H9 (cell line): ENCODE measurements around the gene LAGE3. TPM values are rescaled to one million over a fixed set of nuclear protein-coding genes. Genes with fewer than 3 reads are reported as not detected.

Experiments used
- DNase-seq: peaks from one replicate; pipeline ENCODE4 v3.0.0-alpha.2; 2017
- H2AFZ ChIP-seq: one replicate; pipeline ENCODE4 v1.6.1; 2013; ENCODE audit warnings: mild to moderate bottlenecking, low read length, control low read depth, moderate library complexity
- H2AK5ac ChIP-seq: 2 replicates; pipeline ENCODE4 v1.6.1; 2013; ENCODE audit warnings: low read length, control low read depth, mixed read lengths; ENCODE audit not compliant: insufficient read length
- H2BK120ac ChIP-seq: one replicate; pipeline ENCODE4 v1.6.1; 2013; ENCODE audit warnings: low read depth, mild to moderate bottlenecking, low read length, control low read depth, inconsistent platforms; ENCODE audit not compliant: poor library complexity, severe bottlenecking
- H2BK12ac ChIP-seq: 2 replicates; pipeline ENCODE4 v1.6.1; 2013; ENCODE audit warnings: low read length, control low read depth, mixed read lengths, low read depth; ENCODE audit not compliant: insufficient read length
- H2BK15ac ChIP-seq: 2 replicates; pipeline ENCODE4 v1.6.1; 2013; ENCODE audit warnings: low read depth, low read length, control low read depth
- H2BK20ac ChIP-seq: one replicate; pipeline ENCODE4 v1.6.1; 2013; ENCODE audit warnings: low read depth, mild to moderate bottlenecking, low read length, control low read depth, inconsistent platforms; ENCODE audit not compliant: poor library complexity, severe bottlenecking
- H2BK5ac ChIP-seq: 2 replicates; pipeline ENCODE4 v1.6.1; 2013; ENCODE audit warnings: low read length, control low read depth, mixed read lengths; ENCODE audit not compliant: insufficient read length
- H3K14ac ChIP-seq: 2 replicates; pipeline ENCODE4 v1.6.1; 2013; ENCODE audit warnings: low read length, control low read depth; ENCODE audit not compliant: insufficient read depth
- H3K18ac ChIP-seq: 2 replicates; pipeline ENCODE4 v1.6.1; 2013; ENCODE audit warnings: low read depth, mild to moderate bottlenecking, mixed read lengths, low read length, control low read depth; ENCODE audit not compliant: insufficient read length
- H3K23ac ChIP-seq: 2 replicates; pipeline ENCODE4 v1.6.1; 2013; ENCODE audit warnings: low read length, control low read depth, mixed read lengths, low read depth; ENCODE audit not compliant: insufficient read length
- H3K23me2 ChIP-seq: 2 replicates; pipeline ENCODE4 v1.6.1; 2013; ENCODE audit warnings: low read depth, mild to moderate bottlenecking, mixed read lengths, low read length, control low read depth; ENCODE audit not compliant: insufficient read length, poor library complexity, severe bottlenecking
- H3K27ac ChIP-seq: 2 replicates; pipeline ENCODE4 v1.5.1; 2013; ENCODE audit warnings: low read length, control low read depth, mixed read lengths, low read depth; ENCODE audit not compliant: insufficient read length
- H3K27me3 ChIP-seq: 2 replicates; pipeline ENCODE4 v1.6.1; 2013; ENCODE audit warnings: low read length, control low read depth, inconsistent platforms; ENCODE audit not compliant: insufficient read depth
- H3K4ac ChIP-seq: 2 replicates; pipeline ENCODE4 v1.6.1; 2013; ENCODE audit warnings: low read depth, mild to moderate bottlenecking, control low read depth, inconsistent platforms, low read length, moderate library complexity
- H3K4me1 ChIP-seq: 2 replicates; pipeline ENCODE4 v1.6.1; 2013; ENCODE audit warnings: low read length, control low read depth, inconsistent platforms; ENCODE audit not compliant: insufficient read depth
- H3K4me2 ChIP-seq: 2 replicates; pipeline ENCODE4 v1.6.1; 2013; ENCODE audit warnings: low read length, control low read depth, mixed read lengths; ENCODE audit not compliant: insufficient read length, insufficient read depth
- H3K56ac ChIP-seq: 2 replicates; pipeline ENCODE4 v1.6.1; 2013; ENCODE audit warnings: low read depth, mild to moderate bottlenecking, mixed read lengths, low read length, control low read depth; ENCODE audit not compliant: insufficient read length
- H3K79me1 ChIP-seq: 2 replicates; pipeline ENCODE4 v1.6.1; 2013; ENCODE audit warnings: low read depth, mild to moderate bottlenecking, moderate library complexity, low read length, control low read depth, inconsistent platforms; ENCODE audit not compliant: insufficient read depth, poor library complexity, severe bottlenecking
- H3K79me2 ChIP-seq: 2 replicates; pipeline ENCODE4 v1.6.1; 2013; ENCODE audit warnings: low read length, control low read depth, inconsistent platforms; ENCODE audit not compliant: insufficient read depth
- H3K9ac ChIP-seq: 2 replicates; pipeline ENCODE4 v1.6.1; 2013; ENCODE audit warnings: low read length, control low read depth, mixed read lengths; ENCODE audit not compliant: insufficient read length; ENCODE audit errors: extremely low read depth
- H3K9me3 ChIP-seq: one replicate; pipeline ENCODE4 v1.6.1; 2013; ENCODE audit warnings: low read depth, low read length, inconsistent platforms; ENCODE audit not compliant: control insufficient read depth
- H3T11ph ChIP-seq: one replicate; pipeline ENCODE4 v1.6.1; 2013; ENCODE audit warnings: mild to moderate bottlenecking, low read length, control low read depth, inconsistent platforms
- H4K20me1 ChIP-seq: one replicate; pipeline ENCODE4 v1.6.1; 2013; ENCODE audit not compliant: control insufficient read depth, insufficient read length, insufficient read depth
- H4K5ac ChIP-seq: 2 replicates; pipeline ENCODE4 v1.6.1; 2013; ENCODE audit warnings: low read depth, mild to moderate bottlenecking, mixed read lengths, low read length, control low read depth; ENCODE audit not compliant: insufficient read length
- H4K8ac ChIP-seq: replicated peaks from 2 replicates; pipeline ENCODE4 v1.6.1; 2013; ENCODE audit warnings: low read length, control low read depth, mixed read lengths, low read depth; ENCODE audit not compliant: insufficient read length
- H4K91ac ChIP-seq: 2 replicates; pipeline ENCODE4 v1.6.1; 2013; ENCODE audit warnings: low read depth, mild to moderate bottlenecking, moderate library complexity, mixed read lengths, low read length, control low read depth; ENCODE audit not compliant: insufficient read length
- H3K27ac Mint-ChIP-seq, 3 experiments: 2 replicates in 2 of 3; 3 replicates in 1 of 3; pipeline ENCODE4 v1.8.0; 2020 to 2021; ENCODE audit warnings: mixed read lengths in 3 of 3, mild to moderate bottlenecking in 1 of 3, moderate library complexity in 1 of 3
- H3K27me3 Mint-ChIP-seq: 2 replicates; pipeline ENCODE4 v1.8.0; 2021; ENCODE audit warnings: low read depth, mild to moderate bottlenecking, moderate library complexity, mixed read lengths
- H3K36me3 Mint-ChIP-seq, 3 experiments: 2 replicates in 2 of 3; 3 replicates in 1 of 3; pipeline ENCODE4 v1.8.0; 2020 to 2021; ENCODE audit warnings: low read depth in 3 of 3, mixed read lengths in 3 of 3; ENCODE audit not compliant: insufficient read depth in 1 of 3
- H3K4me1 Mint-ChIP-seq, 2 experiments: 2 replicates each; pipeline ENCODE4 v1.8.0; 2020; ENCODE audit warnings: mixed read lengths in 2 of 2
- H3K4me3 Mint-ChIP-seq, 2 experiments: 2 replicates in 1 of 2; 3 replicates in 1 of 2; pipeline ENCODE4 v1.8.0; 2020 to 2021; ENCODE audit warnings: mild to moderate bottlenecking in 2 of 2, mixed read lengths in 2 of 2, moderate library complexity in 1 of 2
- H3K9me3 Mint-ChIP-seq, 2 experiments: 2 replicates in 1 of 2; 3 replicates in 1 of 2; pipeline ENCODE4 v1.8.0; 2020; ENCODE audit warnings: mild to moderate bottlenecking in 2 of 2, mixed read lengths in 2 of 2, moderate library complexity in 1 of 2
- CTCF ChIP-seq: fragments of 200-600 bp; sonication (generic); conservative IDR thresholded peaks from 3 replicates; pipeline ENCODE4 v1.8.0; 2021; ENCODE audit warnings: antibody characterized with exemption, mild to moderate bottlenecking
- WGBS: extraction: QIAGEN DNeasy Blood & Tissue Kit; methylation state at CpG from one replicate; pipeline ENCODE4 v1.1.7; 2013; ENCODE audit warnings: missing lambda C conversion rate, low lambda C conversion rate, mixed read lengths; ENCODE audit not compliant: insufficient read length; ENCODE audit errors: extremely low coverage; 5-methylcytosine and 5-hydroxymethylcytosine counted together
- total RNA-seq: library from RNA; stranded (reverse); gene quantifications from 2 replicates; pipeline ENCODE4 v1.2.1, GENCODE V29; 2021

LAGE3 gene
- total RNA-seq, 1 experiment from 2014 or later: 32.5 TPM

- H3K14ac ChIP-seq: no peak overlapping the region
- no peak overlapping the region for H3K56ac ChIP-seq
- no peak overlapping the region for H4K91ac ChIP-seq
- H3T11ph ChIP-seq: no peak overlapping the region
- TF ChIP-seq CTCF: no peak
- no peak for DNase-seq
- no peak overlapping the region for H2BK120ac ChIP-seq
- no peak overlapping the region for H2BK12ac ChIP-seq
- no CpG with 5 or more reads among the region's 11 CpGs for WGBS
- peaks cover 2% of the 10 kb centered on the region; the same call in 1 of the 2 replicates for H3K79me2 ChIP-seq
- Mint-ChIP-seq H3K36me3 (peaks cover 21 to 60% (median 57%) of the 10 kb centered on the region in 3 experiments; a peak in 6 of 7 replicates), H3K4me3 (no peak overlapping the region), H3K9me3 (peaks cover 56 to 75% of the 10 kb centered on the region in 2 experiments), H3K27ac (no peak overlapping the region), H3K4me1 (peaks cover 8 to 10% of the 10 kb centered on the region in 2 experiments), H3K27me3 (no peaks in the 10 kb centered on the region; the same call in 1 of the 2 replicates)
- H2BK20ac ChIP-seq: no peak overlapping the region
- H4K5ac ChIP-seq: no peak overlapping the region
- no peaks in the 10 kb centered on the region for H3K27me3 ChIP-seq
- no peaks in the 10 kb centered on the region for H3K79me1 ChIP-seq
- no peaks in the 10 kb centered on the region for H4K20me1 ChIP-seq
- H3K18ac ChIP-seq: no peak overlapping the region
- no peak overlapping the region for H2BK15ac ChIP-seq
- H3K4me1 ChIP-seq: no peaks in the 10 kb centered on the region
- H3K27ac ChIP-seq: no peak overlapping the region
- peaks cover 10% of the 10 kb centered on the region for H3K23me2 ChIP-seq
- no peak overlapping the region for H2AK5ac ChIP-seq
- H3K4me2 ChIP-seq: no peak overlapping the region
- H4K8ac ChIP-seq: no peak overlapping the region
- no peak overlapping the region for H2BK5ac ChIP-seq
- peaks cover 28% of the 10 kb centered on the region for H3K9me3 ChIP-seq
- no peak overlapping the region for H3K23ac ChIP-seq
- no peak overlapping the region for H2AFZ ChIP-seq
- no peak overlapping the region for H3K4ac ChIP-seq
- no peak overlapping the region for H3K9ac ChIP-seq
Measured at GRCh38 chrX:154441564-154441963, 37.5 kb downstream of the LAGE3 start.
